ENCODE data around the gene CASQ1. TPM values are rescaled to one million over a fixed set of nuclear protein-coding genes. Genes with fewer than 3 reads are reported as not detected.

CASQ1 gene
- total RNA-seq, 4 donors from 2014 or later = 255 to 894 (median 358) TPM

DNA sequence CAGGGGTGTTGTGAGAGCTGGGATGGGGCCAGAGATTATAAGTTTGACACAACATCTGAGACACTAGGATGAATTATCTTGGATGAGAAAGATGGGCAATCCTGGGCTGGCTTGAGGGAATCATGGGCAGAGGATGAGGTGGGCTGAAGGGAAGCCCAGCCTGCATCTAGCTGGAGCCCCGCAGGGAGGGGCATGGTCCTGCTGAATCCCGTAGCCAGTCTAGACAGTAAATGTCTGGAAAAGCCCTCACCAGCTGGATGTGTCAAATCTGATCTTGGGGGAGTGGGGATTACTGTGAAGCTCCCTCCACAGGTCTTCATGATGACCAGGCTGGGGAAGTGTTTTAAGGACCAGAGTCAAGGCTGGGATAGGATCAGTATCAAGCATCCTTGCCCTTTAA lies 3.6 kb upstream of the CASQ1 start:
- Histone ChIP-seq H3K4me3 (no peak overlapping the region), H3K27ac (peak overlapping the region; percentile 90 to 95 (median 92)), H3K36me3 (no peaks in the 10 kb centered on the region), H3K27me3 (no peaks in the 10 kb centered on the region), H3K9me3 (no peaks in the 10 kb centered on the region), H3K4me1 (peaks cover 28 to 41% of the 10 kb centered on the region in 2 donors)
- ATAC-seq (no peak), DNase-seq (no peak)
- in situ Hi-C loops (cut with MboI; ENCODE audit: low sequenced_read_pairs in 4 of 4) (loop anchor here in 1 of 4 donors (10.0 kb wide), 1 partner anchor 82 kb away; no protein-coding TSS in a partner anchor), intact Hi-C loops (cut with DNase I; ENCODE audit: low total_unique reads) (no loop called here)
- TF ChIP-seq, protein P1, sequence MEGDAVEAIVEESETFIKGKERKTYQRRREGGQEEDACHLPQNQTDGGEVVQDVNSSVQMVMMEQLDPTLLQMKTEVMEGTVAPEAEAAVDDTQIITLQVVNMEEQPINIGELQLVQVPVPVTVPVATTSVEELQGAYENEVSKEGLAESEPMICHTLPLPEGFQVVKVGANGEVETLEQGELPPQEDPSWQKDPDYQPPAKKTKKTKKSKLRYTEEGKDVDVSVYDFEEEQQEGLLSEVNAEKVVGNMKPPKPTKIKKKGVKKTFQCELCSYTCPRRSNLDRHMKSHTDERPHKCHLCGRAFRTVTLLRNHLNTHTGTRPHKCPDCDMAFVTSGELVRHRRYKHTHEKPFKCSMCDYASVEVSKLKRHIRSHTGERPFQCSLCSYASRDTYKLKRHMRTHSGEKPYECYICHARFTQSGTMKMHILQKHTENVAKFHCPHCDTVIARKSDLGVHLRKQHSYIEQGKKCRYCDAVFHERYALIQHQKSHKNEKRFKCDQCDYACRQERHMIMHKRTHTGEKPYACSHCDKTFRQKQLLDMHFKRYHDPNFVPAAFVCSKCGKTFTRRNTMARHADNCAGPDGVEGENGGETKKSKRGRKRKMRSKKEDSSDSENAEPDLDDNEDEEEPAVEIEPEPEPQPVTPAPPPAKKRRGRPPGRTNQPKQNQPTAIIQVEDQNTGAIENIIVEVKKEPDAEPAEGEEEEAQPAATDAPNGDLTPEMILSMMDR (IDR thresholded peaks at IDR 0.05 in 4 of 5, conservative IDR thresholded peaks at IDR 0.05 in 1 of 5) = no peak
- TF ChIP-seq POLR2A (IDR thresholded peaks at IDR 0.05) = no peak

DNA sequence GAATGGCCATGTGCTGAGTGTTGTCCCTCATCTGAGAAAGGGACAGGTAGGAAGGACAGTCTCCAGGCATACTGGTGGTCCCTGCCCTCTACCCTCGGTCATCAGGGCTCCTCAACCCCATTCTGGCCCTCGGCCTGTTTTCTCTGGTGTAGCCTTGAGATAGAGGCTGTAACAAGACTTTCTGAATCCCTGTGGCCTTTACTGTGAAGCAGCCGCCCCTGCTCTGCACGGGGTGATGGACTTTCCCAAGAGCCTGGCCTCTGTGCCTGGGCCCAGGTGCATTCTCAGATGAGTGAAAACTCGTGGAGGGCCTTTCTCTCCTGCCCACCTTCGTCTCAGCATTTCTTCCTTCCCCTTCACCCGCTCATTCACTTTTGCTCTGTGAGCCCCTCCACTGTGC lies 3.0 kb upstream of the CASQ1 start:
- Histone ChIP-seq H3K27me3 (no peaks in the 10 kb centered on the region), H3K9me3 (no peaks in the 10 kb centered on the region), H3K36me3 (no peaks in the 10 kb centered on the region), H3K4me3 (no peak overlapping the region), H3K4me1 (peaks cover 35 to 47% of the 10 kb centered on the region in 2 donors), H3K27ac (peak overlapping the region; percentile 90 to 95 (median 92))
- DNase-seq (no peak), ATAC-seq (no peak)
- in situ Hi-C loops (cut with MboI; ENCODE audit: low sequenced_read_pairs in 4 of 4) (loop anchor here in 1 of 4 donors (10.0 kb wide), 1 partner anchor 83 kb away; no protein-coding TSS in a partner anchor), intact Hi-C loops (cut with DNase I; ENCODE audit: low total_unique reads) (no loop called here)
- TF ChIP-seq, protein P1 (IDR thresholded peaks at IDR 0.05 in 4 of 5, conservative IDR thresholded peaks at IDR 0.05 in 1 of 5) = no peak
- TF ChIP-seq POLR2A (IDR thresholded peaks at IDR 0.05) = no peak

DNA sequence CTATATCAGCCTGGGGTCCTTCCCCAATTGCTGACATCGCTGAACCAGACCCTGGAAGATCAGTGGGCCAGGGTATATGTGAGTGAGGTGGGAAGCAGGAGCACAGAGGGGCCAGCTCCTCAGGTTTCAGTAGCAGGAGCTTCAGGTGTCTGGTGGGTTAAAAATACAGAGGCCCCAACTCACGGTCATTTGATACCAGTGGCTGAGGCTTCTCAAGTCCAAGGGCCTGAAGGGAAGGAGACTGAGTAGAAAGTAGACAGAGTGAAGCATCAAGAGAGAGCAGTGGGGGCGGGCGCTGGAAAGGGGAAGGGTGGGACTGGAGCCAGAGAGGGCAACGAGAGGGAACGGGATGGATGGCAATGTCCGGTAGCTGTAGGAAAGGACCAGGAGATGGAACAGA lies 2.0 kb upstream of the CASQ1 start:
- peak overlapping the region; percentile 90 to 95 (median 92) for H3K27ac ChIP-seq
- no peaks in the 10 kb centered on the region for H3K27me3 ChIP-seq
- intact Hi-C loops (cut with DNase I; ENCODE audit: low total_unique reads) (loop anchor here (2.0 kb wide), 1 partner anchor 20 kb away; no protein-coding TSS in a partner anchor), in situ Hi-C loops (cut with MboI; ENCODE audit: low sequenced_read_pairs in 4 of 4) (loop anchor here in 1 of 4 donors (10.0 kb wide), 1 partner anchor 84 kb away; no protein-coding TSS in a partner anchor)
- no peak overlapping the region for H3K4me3 ChIP-seq
- H3K36me3 ChIP-seq = no peaks in the 10 kb centered on the region
- no peak for TF ChIP-seq POLR2A (IDR thresholded peaks at IDR 0.05)
- TF ChIP-seq, protein P1 (IDR thresholded peaks at IDR 0.05 in 4 of 5, conservative IDR thresholded peaks at IDR 0.05 in 1 of 5) = no peak
- no peaks in the 10 kb centered on the region for H3K9me3 ChIP-seq
- ATAC-seq = no peak
- DNase-seq = no peak
- peaks cover 45 to 55% of the 10 kb centered on the region in 2 donors for H3K4me1 ChIP-seq

DNA sequence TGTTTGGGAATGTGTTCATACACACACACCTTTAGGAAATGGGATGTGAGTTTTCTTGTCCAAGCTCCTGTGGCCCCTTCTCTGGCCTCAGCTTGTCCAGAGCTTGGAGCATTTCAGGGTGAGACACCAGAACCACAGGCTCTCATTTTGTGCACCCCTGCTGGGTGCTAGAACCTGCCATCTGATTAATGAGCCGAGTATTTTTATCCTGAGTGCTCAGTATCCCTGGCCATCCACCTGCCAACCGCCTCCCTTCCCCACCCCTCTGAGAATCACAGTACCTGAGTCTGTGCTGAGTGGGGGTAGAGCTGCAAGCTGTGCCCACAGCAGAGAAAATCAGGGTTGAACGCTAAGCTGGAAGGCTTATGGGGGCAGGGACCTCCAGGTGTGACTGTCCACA lies 1.4 kb downstream of the CASQ1 start:
- no peak for DNase-seq
- H3K27me3 ChIP-seq = no peaks in the 10 kb centered on the region
- H3K4me1 ChIP-seq = peaks cover 74 to 84% of the 10 kb centered on the region in 2 donors
- in situ Hi-C loops (cut with MboI; ENCODE audit: low sequenced_read_pairs in 4 of 4) (loop anchor here in 3 of 4 donors (5.0 to 10.0 kb wide), 5 partner anchors 56 to 183 kb away; no protein-coding TSS in a partner anchor), intact Hi-C loops (cut with DNase I; ENCODE audit: low total_unique reads) (loop anchor here (2.0 to 5.0 kb wide), 7 partner anchors 17 to 185 kb away; partner anchors contain the start of genes ATP1A2, COPA, NCSTN and PEX19)
- H3K4me3 ChIP-seq = peak overlapping the region in 3 of 4 donors; percentile 26 to 54 (median 43)
- peaks cover 0 to 16% of the 10 kb centered on the region in 2 donors for H3K36me3 ChIP-seq
- ATAC-seq = no peak
- no peaks in the 10 kb centered on the region for H3K9me3 ChIP-seq
- no peak for TF ChIP-seq POLR2A (IDR thresholded peaks at IDR 0.05)
- TF ChIP-seq, protein P1 (IDR thresholded peaks at IDR 0.05 in 4 of 5, conservative IDR thresholded peaks at IDR 0.05 in 1 of 5) = no peak
- H3K27ac ChIP-seq = peak overlapping the region; percentile 90 to 95 (median 92)
